Measurements from ENCODE around the gene SYK.

The SYK gene

DNA sequence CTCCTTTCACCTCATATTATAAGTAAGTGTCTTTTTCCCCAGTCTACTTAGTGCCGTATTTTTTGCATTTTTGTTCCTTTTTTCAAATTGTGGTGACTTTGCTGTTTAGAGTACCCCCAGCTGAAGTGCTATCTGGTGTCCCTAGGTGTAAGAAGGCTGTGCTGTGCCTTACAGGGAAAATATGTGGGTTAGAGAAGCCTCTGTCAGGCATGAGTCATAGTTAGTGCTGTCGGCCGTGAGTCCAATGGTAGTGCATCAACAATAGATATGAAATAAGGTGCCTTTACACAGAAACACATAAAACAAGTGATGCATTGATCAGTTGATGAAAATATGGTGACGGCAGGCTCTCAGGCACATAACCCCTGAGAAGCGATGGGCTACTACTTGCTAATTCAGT lies 20.1 kb downstream of the SYK start:
- DNase-seq (ENCODE audit: insufficient read length, low spot score), result no peak
- no peak for FAIRE-seq

DNA sequence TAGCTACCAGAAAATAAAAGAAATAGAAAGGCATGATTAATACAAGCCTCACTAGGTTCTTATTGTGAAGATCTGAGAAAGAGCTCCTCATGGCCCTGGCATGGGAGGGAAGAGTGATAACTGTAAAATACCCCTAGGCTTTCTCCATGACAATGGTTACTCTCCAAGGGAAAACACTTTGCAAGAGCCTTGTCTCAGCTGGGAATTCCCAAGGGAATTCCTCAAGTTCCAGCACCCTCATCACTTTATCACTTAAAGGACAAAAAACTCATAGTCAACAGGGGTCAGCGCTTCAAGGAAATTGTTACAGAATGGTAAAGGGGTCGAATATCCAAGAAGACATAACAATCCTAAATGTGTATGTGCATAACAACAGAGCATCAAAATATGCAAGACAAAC lies 21.2 kb downstream of the SYK start:
- peak; percentile 49 for FAIRE-seq

DNA sequence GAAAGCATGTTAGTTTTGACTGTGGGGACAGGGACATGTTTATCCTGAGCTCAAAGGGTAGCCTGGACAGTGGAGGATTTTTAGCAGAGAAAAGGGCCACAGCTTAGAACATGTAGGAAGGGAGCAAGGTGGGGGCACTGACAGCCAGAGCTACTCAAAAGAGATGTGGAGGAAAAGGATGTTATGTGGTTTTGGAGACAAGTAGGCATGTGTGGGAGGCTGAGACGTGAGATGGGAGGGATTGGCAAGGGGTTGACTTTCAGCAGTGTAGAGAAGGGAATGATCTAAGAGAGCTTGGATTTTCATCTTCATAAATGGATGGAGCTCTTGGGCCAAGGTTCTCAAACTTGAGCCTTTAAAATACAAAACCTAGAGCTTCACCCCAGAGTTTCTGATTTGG lies 24.0 kb downstream of the SYK start:
- DNase-seq (ENCODE audit: insufficient read length, low spot score), result no peak
- no peak for FAIRE-seq

More for the DNA sequence above, 21.2 kb downstream of the SYK start:
- DNase-seq (ENCODE audit: insufficient read length, low spot score), result no peak

DNA sequence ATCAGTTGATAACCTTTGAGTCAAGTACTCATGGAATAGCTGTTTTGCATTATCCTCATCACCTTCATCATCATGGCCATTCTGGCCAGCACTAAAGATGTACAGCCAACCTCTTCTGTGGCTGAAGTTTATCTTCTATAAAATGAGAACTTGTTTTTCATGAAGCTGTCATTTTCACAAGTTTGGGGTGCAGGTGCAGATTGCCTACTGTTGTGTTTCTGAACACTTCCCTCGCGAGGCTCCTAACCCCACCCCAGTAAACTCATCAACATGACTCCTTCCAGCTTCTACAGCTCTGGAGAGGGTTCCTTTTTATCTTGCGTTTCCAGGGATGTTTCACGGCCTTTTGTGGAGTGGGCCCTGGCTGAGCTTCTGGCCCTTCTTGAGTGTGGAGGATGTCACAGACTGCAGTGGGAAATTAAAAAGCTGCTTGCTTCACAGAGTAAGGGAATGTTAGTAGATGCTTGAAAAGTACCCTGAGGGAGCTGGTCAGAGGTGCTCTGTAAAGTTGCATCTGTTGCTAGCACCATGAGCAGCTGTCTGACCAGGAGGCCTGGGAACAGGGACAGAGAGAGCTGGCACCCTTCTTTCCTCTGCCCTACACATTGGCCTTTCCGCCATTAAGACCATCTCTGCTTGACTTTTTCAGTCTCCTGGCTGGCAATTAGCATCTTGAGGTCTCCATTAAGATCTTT lies 24.9 kb downstream of the SYK start:
- no peak for FAIRE-seq
- no peak for DNase-seq (ENCODE audit: insufficient read length, low spot score)

DNA sequence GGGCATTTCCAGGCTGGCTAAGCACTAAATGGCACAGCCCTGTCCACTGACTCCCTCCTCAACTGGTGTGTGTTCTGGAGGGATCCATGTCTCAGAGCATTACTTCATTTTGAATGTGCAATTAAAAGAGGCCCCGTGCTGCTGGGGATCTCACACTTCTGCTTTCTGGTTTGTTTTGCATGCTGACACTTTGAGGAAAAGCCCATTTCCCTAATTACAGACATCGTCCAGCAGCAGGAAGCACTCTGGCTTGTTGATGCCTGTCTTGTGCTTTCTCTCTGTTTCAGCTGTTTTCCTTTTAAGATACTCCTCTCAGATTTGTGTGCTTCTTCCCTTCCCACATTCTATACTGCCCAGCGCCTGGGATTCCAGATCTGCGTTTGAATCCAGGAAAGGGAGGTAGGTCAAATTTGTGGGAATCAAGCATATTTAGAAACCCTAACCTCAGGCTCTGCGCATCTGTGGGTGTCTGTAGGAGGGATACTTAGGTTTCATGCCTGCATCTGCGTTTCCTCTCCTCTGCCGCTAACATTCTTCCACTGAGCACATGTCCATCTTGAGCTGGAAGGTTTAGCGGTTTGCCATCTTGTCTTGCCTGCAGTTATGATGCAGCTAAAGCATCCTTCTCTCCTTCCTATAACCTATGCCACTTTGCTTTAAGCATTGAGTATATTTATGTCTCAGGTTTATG lies 25.7 kb downstream of the SYK start:
- DNase-seq (ENCODE audit: insufficient read length, low spot score), result no peak
- peak; percentile 100 for FAIRE-seq

DNA sequence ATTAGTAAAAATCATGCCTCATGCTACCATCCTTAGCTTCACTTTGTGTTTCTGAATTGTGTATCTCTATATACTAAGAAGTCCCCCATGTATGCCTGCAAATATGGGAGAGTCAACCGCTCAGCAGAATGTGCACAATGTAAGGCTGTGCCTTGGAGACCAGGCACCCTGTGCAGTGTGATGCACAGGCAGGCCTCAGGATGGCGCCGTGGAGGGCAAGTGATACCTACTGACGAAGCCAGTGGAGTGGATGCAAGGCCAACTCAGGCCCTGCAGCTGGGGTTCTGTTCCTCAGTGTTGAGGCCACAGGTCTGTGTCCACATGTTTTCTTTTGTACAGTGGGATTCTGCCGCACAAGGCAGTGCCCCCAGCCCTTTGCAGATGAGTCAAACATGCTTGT lies 28.4 kb downstream of the SYK start:
- FAIRE-seq, result no peak
- DNase-seq (ENCODE audit: insufficient read length, low spot score), result no peak

DNA sequence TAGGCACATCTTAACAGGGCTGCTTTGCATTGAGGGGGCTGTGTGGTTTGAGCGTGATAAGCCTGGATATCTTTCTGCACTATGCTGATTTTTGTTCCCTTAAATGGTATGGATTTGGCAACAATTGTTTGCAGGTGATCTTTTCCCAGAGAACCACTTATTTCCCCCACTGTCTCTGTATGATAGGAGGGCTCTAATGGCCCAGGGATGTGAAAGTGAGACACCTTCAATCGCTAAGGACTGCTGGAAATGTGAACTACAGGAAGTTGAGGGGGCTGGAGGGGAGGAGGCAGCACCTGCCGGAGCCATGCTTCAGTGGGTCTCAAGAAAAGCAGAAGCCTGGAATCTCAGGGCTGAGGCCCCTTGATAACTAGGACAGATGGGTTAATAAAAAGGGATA lies 29.4 kb downstream of the SYK start:
- peak; percentile 98 for FAIRE-seq
- no peak for DNase-seq (ENCODE audit: insufficient read length, low spot score)

DNA sequence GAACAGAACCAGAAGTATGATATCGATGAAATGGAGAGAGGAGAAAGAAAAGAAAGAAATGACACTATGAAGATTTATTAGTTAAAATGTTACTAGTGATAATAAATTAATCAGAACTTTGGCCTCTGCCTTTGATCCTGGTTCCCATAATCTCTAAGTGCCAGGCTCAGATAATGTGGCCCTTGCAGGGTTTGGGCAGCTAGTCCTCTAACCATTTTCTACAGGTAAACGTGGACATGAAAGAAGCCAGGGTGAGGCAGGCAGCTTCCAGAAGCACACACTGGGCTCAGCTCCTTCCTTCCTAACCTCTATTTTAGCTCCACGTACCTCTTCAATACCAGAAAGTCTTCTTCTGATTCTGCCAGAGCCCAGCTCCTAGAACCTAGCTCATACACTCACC lies 30.6 kb downstream of the SYK start:
- DNase-seq (ENCODE audit: insufficient read length, low spot score) (no peak), FAIRE-seq (no peak)

DNA sequence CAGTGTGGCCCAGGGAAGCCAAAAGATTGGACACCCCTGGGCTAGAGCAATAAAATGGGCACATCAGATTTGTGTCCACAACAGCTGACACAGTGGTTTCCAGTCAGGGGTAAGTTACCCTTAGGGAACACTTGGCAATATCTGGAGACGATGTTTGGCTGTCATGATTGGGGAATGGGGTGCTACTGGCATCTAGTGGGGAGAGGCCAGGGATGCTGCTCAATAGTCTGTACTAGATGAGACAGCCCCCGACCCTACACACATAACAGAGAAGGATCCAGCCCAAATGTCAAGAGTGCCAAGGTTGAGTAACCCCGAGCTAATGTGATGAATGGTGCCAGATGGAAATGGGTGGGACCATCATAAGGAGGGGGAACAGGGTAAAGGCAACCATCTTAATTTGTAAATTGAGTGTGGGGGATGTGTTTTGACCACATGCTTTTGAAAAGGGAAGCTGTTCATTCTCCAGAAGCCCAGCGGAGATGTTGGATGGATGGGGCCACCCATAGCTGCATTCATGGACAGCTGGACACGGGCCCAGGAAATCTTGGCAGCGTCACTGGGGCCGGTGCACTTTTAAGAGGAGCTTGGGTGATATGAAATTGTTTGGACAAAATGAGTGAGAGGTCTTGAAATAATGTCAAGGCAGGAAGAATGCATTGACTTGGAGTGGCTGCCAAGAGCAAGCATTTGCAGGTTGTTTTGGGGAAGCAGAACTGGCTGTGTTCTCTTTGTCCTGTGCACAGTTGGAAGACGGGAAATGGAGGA lies 33.4 kb downstream of the SYK start:
- no peak for FAIRE-seq
- no peak for DNase-seq (ENCODE audit: insufficient read length, low spot score)

DNA sequence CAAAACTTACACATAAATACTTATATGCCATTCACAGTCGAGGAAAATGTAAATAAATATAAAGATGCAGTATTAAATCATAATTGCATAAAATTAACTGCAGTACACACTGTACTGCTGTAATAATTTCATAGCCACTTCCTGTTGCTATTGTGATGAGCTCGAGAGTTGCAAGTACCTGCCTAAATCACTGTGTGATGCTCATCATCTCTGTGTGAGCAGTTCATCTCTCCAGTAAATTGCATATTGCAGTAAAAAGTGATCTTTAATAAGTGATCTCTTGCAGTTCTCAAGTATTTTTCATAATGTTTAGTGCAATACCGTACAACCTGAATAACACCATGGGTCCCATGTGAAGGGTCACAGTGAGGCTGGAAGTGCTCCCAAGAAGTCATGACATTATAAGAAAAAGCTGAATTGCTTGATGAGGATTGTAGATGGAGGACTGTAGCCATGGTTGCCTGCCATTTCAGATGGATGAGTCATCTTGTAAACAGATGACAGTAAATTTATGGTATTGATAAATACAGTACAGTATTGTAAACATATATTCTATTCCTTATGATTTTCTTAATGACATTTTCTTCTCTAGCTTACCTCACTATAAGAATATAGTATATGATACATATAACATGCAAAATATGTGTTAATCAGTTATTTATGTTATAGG lies 34.9 kb downstream of the SYK start:
- FAIRE-seq, result no peak
- no peak for DNase-seq (ENCODE audit: insufficient read length, low spot score)

DNA sequence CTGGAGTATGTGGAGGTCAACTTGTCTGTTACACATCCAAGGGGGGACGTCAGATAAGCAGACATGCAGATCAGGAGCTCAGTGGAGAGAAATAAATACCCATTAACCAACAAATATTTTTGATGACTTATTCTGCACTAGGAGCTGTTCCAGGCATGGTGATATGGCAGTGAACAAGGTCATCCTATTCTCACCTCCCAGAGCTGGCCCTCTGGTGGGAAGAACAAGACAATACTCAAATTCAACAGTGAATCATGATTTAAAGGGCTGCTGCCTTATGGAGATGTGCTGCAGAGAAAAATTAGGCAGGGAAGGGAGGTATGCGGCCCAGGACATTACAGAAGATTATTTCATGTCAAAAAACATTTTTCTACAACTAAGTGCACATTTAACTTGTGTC lies 36.5 kb downstream of the SYK start:
- no peak for DNase-seq (ENCODE audit: insufficient read length, low spot score)
- FAIRE-seq, result peak; percentile 48

DNA sequence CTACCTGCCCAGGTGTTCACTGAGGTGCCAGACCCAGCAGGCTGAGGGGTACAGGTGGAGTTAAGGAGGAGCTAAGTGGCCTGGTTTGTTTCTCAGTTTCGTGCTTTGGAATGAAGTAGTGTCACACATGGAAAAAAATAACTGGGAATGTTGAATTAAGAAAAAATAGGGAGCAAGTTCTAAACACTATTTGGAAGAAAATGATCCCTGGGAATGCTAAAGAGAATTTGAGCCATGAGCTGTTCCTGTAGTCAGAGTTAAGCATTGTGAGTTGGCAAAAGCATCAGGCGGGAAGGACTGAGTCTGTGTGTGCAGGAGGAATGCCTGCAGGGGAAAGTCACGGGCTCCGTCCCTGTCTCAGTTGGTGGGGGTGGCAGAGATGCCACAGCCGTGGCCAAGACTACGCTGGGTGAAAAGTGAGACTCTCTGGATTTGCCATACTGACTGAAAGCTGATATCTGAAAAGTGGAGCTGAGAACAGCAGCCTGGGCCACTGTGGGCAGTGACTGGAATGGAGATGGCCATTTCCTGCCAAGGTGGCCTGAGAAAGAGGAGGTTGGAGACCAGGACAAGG lies 37.0 kb downstream of the SYK start:
- DNase-seq (ENCODE audit: insufficient read length, low spot score), result no peak
- FAIRE-seq, result no peak

DNA sequence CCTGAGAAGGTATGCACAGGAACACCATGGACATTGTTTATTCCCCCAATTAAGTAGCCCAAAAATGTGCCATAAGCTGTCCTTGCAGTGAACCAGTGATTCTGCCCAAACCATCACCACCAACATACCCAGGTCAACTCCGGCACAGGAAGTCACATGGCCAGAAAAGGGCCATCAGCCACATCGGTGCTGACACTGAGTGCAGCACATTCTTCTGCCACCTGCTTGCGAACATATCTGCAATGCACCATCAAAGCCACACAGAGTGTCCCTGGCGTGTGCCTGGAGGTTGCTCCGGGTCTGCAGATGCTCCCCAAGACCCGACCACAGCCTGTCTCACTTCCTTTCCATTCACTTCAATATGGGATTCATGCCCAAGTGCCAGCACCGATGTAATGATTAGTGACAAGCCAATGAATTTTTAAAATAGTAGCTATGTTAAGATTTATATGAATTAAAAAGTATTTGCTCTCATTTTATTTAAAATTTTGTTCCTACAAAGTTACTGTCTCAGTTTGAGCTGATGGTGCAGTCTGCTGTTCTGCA lies 37.6 kb downstream of the SYK start:
- peak; percentile 75 for FAIRE-seq

DNA sequence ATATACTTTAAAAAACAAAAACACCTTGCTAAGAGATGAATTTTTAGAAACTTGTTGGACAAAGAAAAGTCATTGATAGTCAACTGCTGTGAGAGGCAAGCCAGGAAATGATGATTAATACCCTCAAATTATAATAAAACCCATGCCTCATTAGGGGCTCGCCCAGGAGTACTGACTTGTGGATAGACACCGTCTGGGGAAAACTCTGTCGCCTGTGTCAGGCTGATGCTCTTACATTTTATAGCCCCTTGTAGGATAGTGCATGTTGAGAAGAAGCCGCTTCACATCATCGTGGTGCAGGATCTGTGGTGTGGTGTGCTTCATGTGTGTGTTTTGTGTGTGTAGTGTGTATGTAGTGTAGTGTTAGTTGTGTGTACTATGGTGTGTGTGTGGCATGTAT lies 39.1 kb downstream of the SYK start:
- DNase-seq (ENCODE audit: insufficient read length, low spot score) (no peak), FAIRE-seq (peak; percentile 42)

More for the DNA sequence above, 37.6 kb downstream of the SYK start:
- peak; percentile 36 for DNase-seq (ENCODE audit: insufficient read length, low spot score)

DNA sequence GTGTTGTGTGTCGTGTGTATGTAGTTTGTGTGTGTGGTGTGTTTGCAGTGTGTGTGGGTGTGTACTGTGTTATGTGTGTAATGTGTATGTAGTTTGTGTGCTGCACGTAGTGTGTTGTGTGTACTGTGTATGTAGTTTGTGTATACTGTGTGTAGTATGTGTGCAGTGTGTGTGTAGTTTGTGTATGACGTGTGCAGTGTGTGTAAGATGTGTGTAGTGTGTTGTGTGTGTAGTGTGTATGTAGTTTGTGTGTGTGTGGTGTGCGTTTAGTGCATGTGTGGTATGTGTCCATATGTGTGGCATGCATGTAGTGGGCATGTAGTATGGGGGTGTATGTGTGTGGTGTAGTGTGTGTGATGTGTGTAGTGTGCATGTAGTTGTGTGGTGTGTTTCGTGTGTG lies 39.6 kb downstream of the SYK start:
- DNase-seq (ENCODE audit: insufficient read length, low spot score), result no peak
- no peak for FAIRE-seq

DNA sequence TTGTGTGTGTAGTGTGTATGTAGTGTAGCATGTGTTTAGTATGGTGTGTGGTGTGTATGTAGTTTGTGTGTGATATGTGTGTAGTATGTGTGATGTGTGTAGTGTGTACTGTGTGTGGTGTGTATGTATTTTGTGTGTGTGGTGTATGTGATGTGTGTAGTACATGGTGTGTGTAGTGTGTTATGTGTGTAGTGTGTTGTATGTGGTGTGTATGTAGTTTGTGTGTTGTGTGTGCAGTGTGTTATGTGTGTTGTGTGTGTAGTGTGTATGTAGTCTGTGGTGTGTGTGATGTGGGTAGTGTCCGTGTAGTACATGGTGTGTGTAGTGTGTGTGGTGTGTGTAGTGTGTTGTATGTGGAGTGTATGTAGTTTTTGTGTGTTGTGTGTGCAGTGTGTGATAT lies 40.0 kb downstream of the SYK start:
- FAIRE-seq (peak; percentile 62), DNase-seq (ENCODE audit: insufficient read length, low spot score) (no peak)

DNA sequence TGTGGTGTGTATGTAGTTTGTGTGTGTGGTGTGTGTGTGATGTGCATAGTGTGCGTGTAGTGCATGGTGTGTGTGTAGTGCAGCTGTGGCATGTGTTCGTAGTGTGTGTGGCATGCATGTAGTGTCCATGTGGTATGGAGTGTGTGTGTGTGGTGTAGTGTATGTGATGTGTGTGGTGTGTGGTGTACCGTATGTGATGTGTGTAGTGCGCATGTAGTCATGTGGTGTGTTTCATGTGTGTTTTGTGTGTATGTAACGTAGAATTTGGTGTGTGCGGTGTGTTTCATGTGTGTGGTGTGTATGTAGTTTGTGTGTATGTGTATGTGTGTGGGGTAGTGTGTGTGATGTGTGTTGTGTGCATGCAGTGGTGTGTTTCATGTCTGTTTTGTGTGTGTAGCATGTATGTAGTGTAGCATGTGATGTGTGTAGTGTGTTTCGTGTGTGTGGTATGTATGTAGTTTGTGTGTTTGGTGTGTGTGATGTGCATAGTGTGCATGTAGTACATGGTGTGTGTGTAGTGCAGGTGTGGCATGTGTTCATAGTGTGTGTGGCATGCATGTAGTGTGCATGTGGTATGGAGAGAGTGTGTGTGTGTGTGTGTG lies 40.7 kb downstream of the SYK start:
- no peak for DNase-seq (ENCODE audit: insufficient read length, low spot score)
- FAIRE-seq, result no peak

DNA sequence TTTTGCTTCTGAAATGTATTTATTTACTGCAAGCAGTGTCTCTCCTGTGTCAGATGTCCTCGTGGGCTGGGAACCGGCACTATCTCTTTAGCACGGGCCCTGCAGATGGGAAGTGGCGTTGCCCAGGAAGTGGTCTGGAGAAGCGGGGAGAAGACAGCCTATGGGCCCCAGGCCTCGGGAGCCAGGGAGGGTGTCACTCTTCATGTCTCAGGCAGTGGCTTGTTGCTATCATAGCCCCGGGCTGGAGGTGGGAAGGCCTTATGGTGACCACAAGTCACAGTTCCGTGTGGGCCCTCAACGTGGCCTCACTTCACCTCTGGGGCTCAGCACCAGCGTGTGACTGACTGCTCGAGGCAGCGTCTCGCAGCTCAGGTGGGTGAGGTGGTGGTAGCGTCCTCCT lies 41.4 kb downstream of the SYK start:
- FAIRE-seq, result peak; percentile 48

DNA sequence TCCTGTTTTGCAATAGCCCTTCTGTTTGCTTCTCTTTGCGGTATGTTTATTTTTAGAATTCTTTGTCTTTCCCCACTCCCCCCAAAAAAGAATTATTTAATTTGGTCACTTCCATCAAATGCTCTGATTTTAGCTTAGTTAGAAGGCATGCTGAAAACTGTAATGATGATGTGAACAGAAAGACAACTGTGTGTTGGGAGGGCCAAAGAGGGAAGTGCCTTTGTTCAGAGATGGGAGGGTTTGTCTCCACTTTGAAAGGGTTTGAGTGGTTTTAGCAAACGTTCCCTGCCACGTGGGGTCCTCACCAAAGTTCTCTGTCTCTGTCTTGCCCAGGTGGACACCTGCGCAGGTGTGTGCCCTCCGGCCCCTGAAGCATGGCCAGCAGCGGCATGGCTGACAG lies 41.9 kb downstream of the SYK start:
- FAIRE-seq (no peak), DNase-seq (ENCODE audit: insufficient read length, low spot score) (no peak)

More for the DNA sequence above, 41.4 kb downstream of the SYK start:
- no peak for DNase-seq (ENCODE audit: insufficient read length, low spot score)

DNA sequence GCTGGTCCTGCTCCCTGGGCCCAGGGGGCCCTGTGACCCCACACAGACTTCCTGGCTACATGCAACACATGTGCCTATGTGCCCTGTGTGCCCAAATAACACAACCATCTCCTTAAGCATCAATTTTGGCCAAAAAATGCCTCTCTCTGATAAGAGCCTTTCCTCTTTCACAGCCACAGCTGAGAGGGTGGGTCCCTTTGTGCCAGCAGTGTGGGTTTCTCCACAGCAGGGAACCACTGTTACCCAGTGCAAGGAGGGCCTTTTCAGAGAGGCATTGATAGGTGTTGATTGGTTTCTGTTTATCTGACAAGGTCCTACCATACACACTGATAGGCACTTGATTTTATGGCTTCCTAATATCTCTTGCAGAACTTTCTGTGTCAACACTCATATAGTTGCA lies 42.7 kb downstream of the SYK start:
- DNase-seq (ENCODE audit: insufficient read length, low spot score), result no peak
- no peak for FAIRE-seq
